T-helper 1 cell treated with Interleukin-12 subunit alpha and Interleukin-12 subunit beta and Interleukin-4 antibody, amounts not matched to agents 30 μg/mL and 1 μg/mL, for 36 hours (primary cell): ENCODE results near the gene RBFA.

Experiments
- H3K27ac Mint-ChIP-seq: one replicate; pipeline ENCODE4 v1.8.0; 2021; ENCODE audit warnings: mild to moderate bottlenecking, mixed read lengths
- H3K27me3 Mint-ChIP-seq: one replicate; pipeline ENCODE4 v1.8.0; 2021; ENCODE audit warnings: low read depth, mixed read lengths
- H3K36me3 Mint-ChIP-seq: one replicate; pipeline ENCODE4 v1.8.0; 2021; ENCODE audit warnings: low read depth, mixed read lengths
- H3K4me1 Mint-ChIP-seq: one replicate; pipeline ENCODE4 v1.8.0; 2021; ENCODE audit warnings: low read depth, mixed read lengths
- H3K4me3 Mint-ChIP-seq: one replicate; pipeline ENCODE4 v1.8.0; 2021; ENCODE audit warnings: mild to moderate bottlenecking, moderate library complexity, mixed read lengths
- H3K9me3 Mint-ChIP-seq: one replicate; pipeline ENCODE4 v1.8.0; 2021; ENCODE audit warnings: mixed read lengths

The RBFA gene

GRCh38 chr18:80074183-80074582 is 39.9 kb downstream of the RBFA start:
- Mint-ChIP-seq H3K9me3 (peaks cover 3% of the 10 kb centered on the region), H3K27ac (no peak overlapping the region), H3K4me3 (no peak overlapping the region), H3K4me1 (no peaks in the 10 kb centered on the region), H3K36me3 (no peaks in the 10 kb centered on the region), H3K27me3 (no peaks in the 10 kb centered on the region)

- H3K27me3 Mint-ChIP-seq, result no peaks in the 10 kb centered on the region
- H3K9me3 Mint-ChIP-seq, result peaks cover 3% of the 10 kb centered on the region
- H3K36me3 Mint-ChIP-seq, result no peaks in the 10 kb centered on the region
- no peak overlapping the region for H3K4me3 Mint-ChIP-seq
- H3K27ac Mint-ChIP-seq, result no peak overlapping the region
- no peaks in the 10 kb centered on the region for H3K4me1 Mint-ChIP-seq
Measured at GRCh38 chr18:80074697-80075096, 40.5 kb downstream of the RBFA start.

- H3K4me3 Mint-ChIP-seq, result no peak overlapping the region
- H3K27ac Mint-ChIP-seq, result no peak overlapping the region
- H3K36me3 Mint-ChIP-seq, result no peaks in the 10 kb centered on the region
- peaks cover 3% of the 10 kb centered on the region for H3K9me3 Mint-ChIP-seq
- no peaks in the 10 kb centered on the region for H3K27me3 Mint-ChIP-seq
- H3K4me1 Mint-ChIP-seq, result no peaks in the 10 kb centered on the region
Measured at GRCh38 chr18:80075940-80076339, 41.7 kb downstream of the RBFA start.

GRCh38 chr18:80076379-80076778 is 42.1 kb downstream of the RBFA start:
- no peak overlapping the region for H3K4me3 Mint-ChIP-seq
- no peaks in the 10 kb centered on the region for H3K4me1 Mint-ChIP-seq
- H3K27me3 Mint-ChIP-seq, result no peaks in the 10 kb centered on the region

GRCh38 chr18:80077873-80078272 is 43.6 kb downstream of the RBFA start:
- H3K4me3 Mint-ChIP-seq, result no peak overlapping the region
- no peak overlapping the region for H3K27ac Mint-ChIP-seq
- peaks cover 3% of the 10 kb centered on the region for H3K9me3 Mint-ChIP-seq
- no peaks in the 10 kb centered on the region for H3K27me3 Mint-ChIP-seq
- H3K36me3 Mint-ChIP-seq, result no peaks in the 10 kb centered on the region
- no peaks in the 10 kb centered on the region for H3K4me1 Mint-ChIP-seq

More at GRCh38 chr18:80076379-80076778, 42.1 kb downstream of the RBFA start:
- H3K36me3 Mint-ChIP-seq, result no peaks in the 10 kb centered on the region
- H3K9me3 Mint-ChIP-seq, result peaks cover 3% of the 10 kb centered on the region
- H3K27ac Mint-ChIP-seq, result no peak overlapping the region
